ENCODE data around the gene ABHD17C. TPM values are rescaled to one million over a fixed set of nuclear protein-coding genes. Genes with fewer than 3 reads are reported as not detected.

The ABHD17C gene
- total and polyA plus RNA-seq, 2 experiments from 2014 or later: 11.3 to 23.8 TPM

DNA sequence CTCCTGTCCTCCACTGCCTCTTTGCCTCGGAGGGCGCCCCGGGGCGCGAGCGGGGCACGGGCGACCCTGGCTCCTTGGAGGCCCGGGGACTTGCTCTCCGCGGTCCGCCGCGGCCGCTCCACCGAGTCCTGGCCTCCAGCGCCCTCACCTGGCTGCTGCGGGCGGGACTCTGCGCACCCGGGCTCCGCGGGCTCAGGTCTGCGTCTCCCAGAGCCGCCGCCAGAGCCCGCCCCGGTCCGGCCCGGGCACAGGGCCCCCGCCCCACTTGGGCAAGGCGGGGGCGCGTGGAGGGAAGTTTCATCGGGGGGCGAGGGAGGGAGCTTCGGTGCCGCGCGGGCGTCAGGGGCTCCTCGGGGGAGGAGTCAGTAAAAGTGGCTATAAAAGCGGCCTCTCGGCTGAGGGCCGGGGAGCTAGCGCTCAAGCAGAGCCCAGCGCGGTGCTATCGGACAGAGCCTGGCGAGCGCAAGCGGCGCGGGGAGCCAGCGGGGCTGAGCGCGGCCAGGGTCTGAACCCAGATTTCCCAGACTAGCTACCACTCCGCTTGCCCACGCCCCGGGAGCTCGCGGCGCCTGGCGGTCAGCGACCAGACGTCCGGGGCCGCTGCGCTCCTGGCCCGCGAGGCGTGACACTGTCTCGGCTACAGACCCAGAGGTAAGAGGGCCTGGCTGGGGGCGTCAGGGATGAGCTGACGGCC, 84.0 kb downstream of the ABHD17C start, which contains the start of gene CEMIP:
TSS of gene CEMIP (plus strand) at position 407 of the 694 bp plus-strand sequence. CDS start 94,510 bp downstream, outside the sequence.
- no peak within 1 kb of the TSS for H3K27ac ChIP-seq (ENCODE audit: low read depth)
- H3K4me3 ChIP-seq: peak within 1 kb of the TSS; percentile 77
- Mint-ChIP-seq H3K9me3 (no peaks in the 10 kb centered on the region), H3K27me3 (ENCODE audit: insufficient read depth, low read depth, poor library complexity) (peaks cover 31% of the 10 kb centered on the region), H3K27ac (no peak within 1 kb of the TSS), H3K4me3 (peak within 1 kb of the TSS; percentile 78), H3K4me1 (peaks cover 7% of the 10 kb centered on the region; the same call in 2 of the 3 replicates), H3K36me3 (ENCODE audit: low read depth) (no peaks in the 10 kb centered on the region)
- TF ChIP-seq, protein P1, sequence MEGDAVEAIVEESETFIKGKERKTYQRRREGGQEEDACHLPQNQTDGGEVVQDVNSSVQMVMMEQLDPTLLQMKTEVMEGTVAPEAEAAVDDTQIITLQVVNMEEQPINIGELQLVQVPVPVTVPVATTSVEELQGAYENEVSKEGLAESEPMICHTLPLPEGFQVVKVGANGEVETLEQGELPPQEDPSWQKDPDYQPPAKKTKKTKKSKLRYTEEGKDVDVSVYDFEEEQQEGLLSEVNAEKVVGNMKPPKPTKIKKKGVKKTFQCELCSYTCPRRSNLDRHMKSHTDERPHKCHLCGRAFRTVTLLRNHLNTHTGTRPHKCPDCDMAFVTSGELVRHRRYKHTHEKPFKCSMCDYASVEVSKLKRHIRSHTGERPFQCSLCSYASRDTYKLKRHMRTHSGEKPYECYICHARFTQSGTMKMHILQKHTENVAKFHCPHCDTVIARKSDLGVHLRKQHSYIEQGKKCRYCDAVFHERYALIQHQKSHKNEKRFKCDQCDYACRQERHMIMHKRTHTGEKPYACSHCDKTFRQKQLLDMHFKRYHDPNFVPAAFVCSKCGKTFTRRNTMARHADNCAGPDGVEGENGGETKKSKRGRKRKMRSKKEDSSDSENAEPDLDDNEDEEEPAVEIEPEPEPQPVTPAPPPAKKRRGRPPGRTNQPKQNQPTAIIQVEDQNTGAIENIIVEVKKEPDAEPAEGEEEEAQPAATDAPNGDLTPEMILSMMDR (conservative IDR thresholded peaks at IDR 0.05; ENCODE audit: low read depth in 2 of 2): peak; percentile 69 to 88
- no peak for TF ChIP-seq EZH2phosphoT487 (IDR thresholded peaks at IDR 0.05; ENCODE audit: unreplicated experiment)
- H3F3A ChIP-seq (replicated peaks; ENCODE audit: low read depth): 0 out of 2 replicates have a peak, but pooled peaks cover 3% of the 10 kb centered on the region
- DNase-seq (ENCODE audit: low spot score) (peak; percentile 90), ATAC-seq (peak; percentile 80)
- H3K79me2 ChIP-seq (replicated peaks; ENCODE audit: insufficient read depth): no peaks in the 10 kb centered on the region
- H3K27me3 ChIP-seq (ENCODE audit: insufficient read depth): peaks cover 47% of the 10 kb centered on the region
- H3K4me1 ChIP-seq (ENCODE audit: insufficient read depth): peaks cover 7% of the 10 kb centered on the region
- H4K20me1 ChIP-seq (replicated peaks; ENCODE audit: insufficient read depth): 0 out of 2 replicates have a peak, but pooled peaks cover 3% of the 10 kb centered on the region
- peak within 1 kb of the TSS; percentile 98 for H3K4me2 ChIP-seq
- no peaks in the 10 kb centered on the region for H3K36me3 ChIP-seq (ENCODE audit: insufficient read depth)
- H2AFZ ChIP-seq: peak within 1 kb of the TSS; percentile 90
- no peaks in the 10 kb centered on the region for H3K9me2 ChIP-seq (ENCODE audit: insufficient read depth)

DNA sequence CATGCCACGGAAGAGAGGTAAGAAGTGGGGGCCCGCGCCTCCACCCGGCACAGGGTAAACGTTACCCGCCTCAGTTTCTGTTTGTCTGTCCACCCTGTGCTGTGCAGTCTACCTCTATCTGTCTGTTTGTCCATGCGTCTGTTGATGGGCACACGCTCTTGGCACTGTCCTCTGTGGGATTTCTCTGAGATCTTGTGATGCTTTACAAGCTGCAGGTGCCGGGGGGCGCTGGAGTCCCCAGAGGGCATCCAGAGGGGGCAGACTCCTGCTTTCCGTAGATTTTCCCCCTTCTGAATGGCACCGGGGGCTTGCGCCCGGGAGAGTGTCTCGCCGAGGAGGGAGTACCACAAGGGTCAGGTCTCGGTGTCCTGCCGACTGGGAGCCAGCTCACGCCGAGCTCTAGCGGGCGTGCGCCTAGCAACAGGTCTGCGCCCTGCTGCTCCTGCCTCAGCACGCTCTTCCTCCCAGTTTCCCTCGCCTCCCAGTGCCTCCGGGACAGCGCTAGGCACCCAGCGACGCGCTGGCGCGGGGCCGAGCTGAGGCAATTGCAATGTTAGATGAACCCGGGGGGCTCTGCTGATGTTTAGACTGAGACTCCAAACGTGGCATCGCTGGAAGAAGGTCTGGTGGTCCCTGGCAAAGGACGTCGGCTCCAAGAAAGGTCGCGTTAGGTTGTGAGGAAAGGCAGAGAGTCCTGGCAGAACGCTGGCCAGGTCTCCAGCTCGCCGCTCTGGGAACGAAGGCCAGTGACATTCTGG, 84.7 kb downstream of the ABHD17C start:
- Mint-ChIP-seq H3K27ac (no peak overlapping the region), H3K4me1 (peaks cover 7% of the 10 kb centered on the region; the same call in 2 of the 3 replicates), H3K27me3 (ENCODE audit: insufficient read depth, low read depth, poor library complexity) (peaks cover 31% of the 10 kb centered on the region), H3K4me3 (peak overlapping the region; percentile 78), H3K36me3 (ENCODE audit: low read depth) (no peaks in the 10 kb centered on the region), H3K9me3 (no peaks in the 10 kb centered on the region)
- ATAC-seq (peak; percentile 60), DNase-seq (ENCODE audit: low spot score) (peak; percentile 63)
- Histone ChIP-seq H3K4me3 (peak overlapping the region; percentile 77), H3K4me1 (ENCODE audit: insufficient read depth) (peaks cover 7% of the 10 kb centered on the region), H2AFZ (peak overlapping the region; percentile 84), H3K27ac (ENCODE audit: low read depth) (no peak overlapping the region), H3K27me3 (ENCODE audit: insufficient read depth) (peaks cover 47% of the 10 kb centered on the region), H4K20me1 (replicated peaks; ENCODE audit: insufficient read depth) (0 out of 2 replicates have a peak, but pooled peaks cover 3% of the 10 kb centered on the region), H3K79me2 (replicated peaks; ENCODE audit: insufficient read depth) (no peaks in the 10 kb centered on the region), H3K36me3 (ENCODE audit: insufficient read depth) (no peaks in the 10 kb centered on the region), H3F3A (replicated peaks; ENCODE audit: low read depth) (0 out of 2 replicates have a peak, but pooled peaks cover 3% of the 10 kb centered on the region), H3K4me2 (peak overlapping the region; percentile 98), H3K9me2 (ENCODE audit: insufficient read depth) (no peaks in the 10 kb centered on the region)
- TF ChIP-seq STAT1 (IDR thresholded peaks at IDR 0.05; ENCODE audit: unreplicated experiment) (no peak), EZH2phosphoT487 (IDR thresholded peaks at IDR 0.05; ENCODE audit: unreplicated experiment) (no peak), EZH2 (IDR thresholded peaks at IDR 0.05; ENCODE audit: low read depth, unreplicated experiment) (peak; percentile 40), CREB1 (CRISPR knock-in tag; IDR thresholded peaks at IDR 0.05; ENCODE audit: low read depth) (no peak), POLR2AphosphoS5 (IDR thresholded peaks at IDR 0.05; ENCODE audit: low read depth) (no peak), NANOG (IDR thresholded peaks at IDR 0.05; ENCODE audit: borderline replicate concordance) (no peak), ZNF331 (CRISPR knock-in tag; IDR thresholded peaks at IDR 0.05; ENCODE audit: low read depth) (no peak), JUNB (IDR thresholded peaks at IDR 0.05; ENCODE audit: unreplicated experiment) (no peak)
- TF ChIP-seq, protein P2, sequence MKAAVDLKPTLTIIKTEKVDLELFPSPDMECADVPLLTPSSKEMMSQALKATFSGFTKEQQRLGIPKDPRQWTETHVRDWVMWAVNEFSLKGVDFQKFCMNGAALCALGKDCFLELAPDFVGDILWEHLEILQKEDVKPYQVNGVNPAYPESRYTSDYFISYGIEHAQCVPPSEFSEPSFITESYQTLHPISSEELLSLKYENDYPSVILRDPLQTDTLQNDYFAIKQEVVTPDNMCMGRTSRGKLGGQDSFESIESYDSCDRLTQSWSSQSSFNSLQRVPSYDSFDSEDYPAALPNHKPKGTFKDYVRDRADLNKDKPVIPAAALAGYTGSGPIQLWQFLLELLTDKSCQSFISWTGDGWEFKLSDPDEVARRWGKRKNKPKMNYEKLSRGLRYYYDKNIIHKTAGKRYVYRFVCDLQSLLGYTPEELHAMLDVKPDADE (IDR thresholded peaks at IDR 0.05): no peak
- TF ChIP-seq, protein P1 (conservative IDR thresholded peaks at IDR 0.05; ENCODE audit: low read depth in 2 of 2): peak; percentile 25 to 35; a peak in 3 of 4 replicates
